Stimulated activated CD4-positive, alpha-beta T cell treated with anti-CD3 and anti-CD28 coated beads, TNF-alpha, amount 100 ng/mL, for 4 hours (primary cell): Measurements from ENCODE around the gene PDCD1.

Experiments
- DNase-seq, 3 experiments: peaks; one replicate each; pipeline ENCODE4 v3.0.0-alpha.2; 2020; ENCODE audit warnings: low read depth in 3 of 3

The PDCD1 gene

GRCh38 chr2:241895712-241896641 is 37.3 kb upstream of the PDCD1 start:
- DNase-seq, result peak in 1 of 3 experiments; percentile 17

DNA sequence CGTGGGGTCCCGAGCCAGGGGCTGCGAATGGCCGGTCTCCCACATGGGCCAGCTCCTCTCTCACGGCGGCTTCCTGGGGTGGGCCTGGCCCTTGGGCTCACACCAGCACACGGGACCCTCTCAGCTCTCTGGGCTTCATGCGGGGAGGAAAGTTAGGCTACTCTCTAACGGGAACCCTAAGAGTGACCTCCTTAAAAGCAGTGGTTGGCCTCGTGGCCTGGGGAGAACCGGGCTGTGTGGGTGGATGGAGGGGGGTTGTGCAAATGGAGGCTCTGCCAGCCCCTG is 36.7 kb upstream of the PDCD1 start:
- DNase-seq, result no peak

GRCh38 chr2:241894681-241895426 is 36.2 kb upstream of the PDCD1 start:
- DNase-seq, result no peak

DNA sequence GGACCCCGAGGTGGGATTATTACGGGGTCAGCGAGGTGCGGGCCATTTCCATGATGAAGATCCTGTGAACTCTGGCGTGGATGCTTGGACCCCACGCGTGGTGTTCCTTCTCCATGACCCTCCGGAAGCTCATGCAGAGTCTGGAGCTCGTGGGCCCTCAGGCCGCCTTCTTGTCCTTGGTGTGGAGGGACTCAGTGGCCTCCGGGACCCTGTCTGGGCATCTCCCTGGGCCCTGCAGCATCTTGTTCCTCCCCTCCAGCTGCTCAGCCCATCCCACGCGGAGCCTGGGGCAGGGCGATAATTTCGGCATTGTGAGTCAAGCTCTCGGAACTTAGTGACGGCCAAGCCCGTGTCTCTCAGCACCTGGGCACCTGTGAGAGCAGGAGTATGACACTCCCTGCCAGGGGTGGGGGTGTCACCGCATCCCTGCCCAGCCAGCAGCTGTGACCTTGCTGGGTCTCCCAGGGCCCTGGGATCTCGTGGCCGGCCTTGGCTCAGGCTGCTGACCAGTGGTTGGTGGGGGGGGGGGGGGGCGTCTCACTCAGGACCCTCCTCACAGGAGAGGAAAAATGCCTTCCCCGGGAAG is 35.5 kb upstream of the PDCD1 start:
- no peak for DNase-seq

DNA sequence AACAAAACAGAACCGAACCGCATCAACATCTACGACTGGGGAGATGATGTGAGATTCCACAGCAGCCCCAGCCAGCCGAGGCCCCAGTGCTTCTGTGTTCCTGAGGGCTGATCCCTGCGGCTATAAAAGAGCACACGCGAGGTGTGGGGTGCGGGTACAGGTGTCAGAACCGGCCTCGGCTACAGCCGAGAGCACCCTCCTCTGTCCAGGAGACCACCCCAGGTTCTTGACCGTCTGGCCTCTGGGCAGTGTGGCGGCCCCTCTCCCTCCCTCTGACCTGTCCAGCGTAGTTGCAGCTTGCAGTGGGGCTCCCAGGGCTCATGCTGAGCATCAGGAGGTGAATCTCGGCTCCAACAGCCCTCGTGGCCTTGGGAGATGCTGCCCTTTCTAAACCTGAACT is 34.6 kb upstream of the PDCD1 start:
- no peak for DNase-seq

DNA sequence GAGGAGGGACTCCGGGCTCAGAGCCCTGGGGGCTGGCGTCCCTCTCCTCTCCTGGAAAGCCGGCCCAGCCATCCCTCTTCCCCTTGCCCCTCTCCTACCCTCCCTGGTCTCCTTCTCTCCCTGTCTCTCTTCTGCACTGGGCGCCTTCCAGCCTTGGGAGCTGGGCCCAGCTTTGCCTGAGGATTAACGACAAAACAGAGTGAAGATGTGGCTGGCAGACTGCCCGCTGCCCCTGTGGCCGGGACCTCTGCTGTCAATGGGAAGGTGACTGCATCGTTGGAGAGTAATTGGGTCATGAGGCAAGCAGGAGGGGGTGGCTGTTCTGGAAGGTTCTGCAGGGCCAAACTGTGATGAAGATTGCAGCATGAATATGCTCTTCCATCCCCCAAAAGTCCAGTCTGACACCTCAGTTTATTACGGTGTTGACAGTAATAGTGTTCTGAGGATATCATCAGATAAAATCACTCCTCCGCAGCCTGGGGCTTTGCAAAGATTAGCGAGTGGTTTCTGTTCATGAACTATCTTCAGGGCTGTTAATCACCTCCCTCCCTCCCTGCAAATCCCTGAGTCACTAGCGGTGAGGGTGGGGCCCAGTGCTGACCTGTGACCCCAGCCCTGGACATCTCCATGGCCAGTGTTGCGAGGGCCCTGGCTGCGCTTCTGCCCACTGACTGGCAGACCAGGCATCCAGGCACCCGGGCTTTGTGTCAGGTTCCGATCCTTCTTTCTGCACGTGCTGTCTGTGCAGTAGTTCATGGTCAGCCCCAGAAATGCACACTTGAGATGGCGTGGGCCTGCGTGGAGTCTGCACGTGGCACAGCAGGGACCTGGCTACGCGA is 33.8 kb upstream of the PDCD1 start:
- no peak for DNase-seq

DNA sequence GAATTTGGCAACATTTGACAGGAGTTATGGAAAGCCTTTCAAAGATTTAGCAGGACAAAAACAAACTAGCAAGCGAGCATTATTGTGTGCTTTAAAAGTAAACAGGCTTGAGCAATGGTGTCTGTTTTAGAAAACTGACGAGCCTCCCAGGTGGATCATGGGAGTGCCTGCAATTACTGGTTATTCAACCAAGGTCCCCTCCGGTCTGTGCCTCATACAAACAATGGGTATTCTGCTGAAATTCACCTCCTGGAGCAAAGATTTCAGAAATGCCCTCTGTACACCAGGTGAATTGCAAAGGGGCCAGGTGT is 33.2 kb upstream of the PDCD1 start:
- no peak for DNase-seq

DNA sequence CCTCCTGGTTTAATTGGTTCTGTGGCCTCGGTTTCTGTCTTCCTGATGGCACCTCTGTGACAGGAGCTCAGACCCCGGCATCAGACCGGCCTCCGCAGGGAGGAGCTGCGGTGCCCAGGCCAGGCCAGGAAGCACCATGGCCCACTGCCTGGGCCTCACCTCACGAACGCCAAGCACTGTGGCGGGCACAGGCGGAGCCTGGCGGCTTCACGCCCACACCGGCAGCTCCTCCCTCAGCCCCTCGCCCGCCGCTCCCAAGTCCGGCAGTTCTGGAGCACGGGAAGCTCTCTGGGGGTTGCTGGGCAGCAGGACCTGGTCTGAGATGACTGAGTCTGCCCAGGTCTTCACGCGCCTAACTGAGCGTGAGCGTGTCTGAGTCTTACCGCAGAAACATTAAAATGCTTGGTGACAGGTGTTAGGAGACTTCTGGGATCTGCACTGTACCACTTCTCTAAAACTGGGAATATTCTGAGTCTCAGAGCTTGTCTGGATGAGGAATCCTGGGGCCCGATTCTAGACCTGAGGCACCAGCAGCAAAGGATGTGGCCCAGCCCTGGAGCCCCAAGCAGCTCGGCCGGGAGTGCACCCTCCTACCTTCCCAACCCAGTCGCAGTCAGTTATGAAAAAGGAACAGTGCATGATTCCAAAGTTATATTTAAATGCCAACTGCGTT is 32.8 kb upstream of the PDCD1 start:
- no peak for DNase-seq

DNA sequence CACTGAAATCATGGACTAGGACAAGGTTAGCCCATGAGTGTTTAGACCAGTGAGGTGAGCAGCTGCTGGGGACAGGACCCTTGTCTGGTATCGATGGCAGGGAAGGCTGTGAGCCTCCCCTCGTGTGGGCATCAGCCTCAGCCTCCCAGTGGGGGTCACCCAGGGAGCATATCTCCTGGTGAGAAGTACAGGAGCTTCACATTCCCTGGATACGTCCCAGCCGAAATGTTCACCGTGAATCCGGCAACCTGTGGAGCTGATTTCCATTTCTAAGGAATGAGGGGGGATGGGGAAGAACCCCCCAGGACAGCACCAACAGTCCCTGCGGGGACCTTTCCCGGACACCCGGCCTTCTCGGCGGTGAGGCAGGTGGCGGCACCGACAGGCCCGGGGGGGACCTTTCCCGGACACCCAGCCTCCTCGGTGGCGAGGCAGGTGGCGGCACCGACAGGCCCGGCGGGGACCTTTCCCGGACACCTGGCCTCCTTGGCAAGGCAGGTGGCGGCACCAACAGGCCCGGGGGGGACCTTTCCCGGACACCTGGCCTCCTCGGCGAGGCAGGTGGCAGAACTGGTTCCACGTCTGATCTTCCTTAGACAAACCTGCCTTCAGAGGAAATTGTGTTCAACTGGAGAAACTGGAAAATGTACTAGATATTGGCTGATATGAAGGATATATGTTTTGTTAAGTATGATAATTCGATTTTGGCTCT is 32.0 kb upstream of the PDCD1 start:
- no peak for DNase-seq

- DNase-seq, result no peak
Measured at GRCh38 chr2:241888641-241889040, 29.9 kb upstream of the PDCD1 start.

DNA sequence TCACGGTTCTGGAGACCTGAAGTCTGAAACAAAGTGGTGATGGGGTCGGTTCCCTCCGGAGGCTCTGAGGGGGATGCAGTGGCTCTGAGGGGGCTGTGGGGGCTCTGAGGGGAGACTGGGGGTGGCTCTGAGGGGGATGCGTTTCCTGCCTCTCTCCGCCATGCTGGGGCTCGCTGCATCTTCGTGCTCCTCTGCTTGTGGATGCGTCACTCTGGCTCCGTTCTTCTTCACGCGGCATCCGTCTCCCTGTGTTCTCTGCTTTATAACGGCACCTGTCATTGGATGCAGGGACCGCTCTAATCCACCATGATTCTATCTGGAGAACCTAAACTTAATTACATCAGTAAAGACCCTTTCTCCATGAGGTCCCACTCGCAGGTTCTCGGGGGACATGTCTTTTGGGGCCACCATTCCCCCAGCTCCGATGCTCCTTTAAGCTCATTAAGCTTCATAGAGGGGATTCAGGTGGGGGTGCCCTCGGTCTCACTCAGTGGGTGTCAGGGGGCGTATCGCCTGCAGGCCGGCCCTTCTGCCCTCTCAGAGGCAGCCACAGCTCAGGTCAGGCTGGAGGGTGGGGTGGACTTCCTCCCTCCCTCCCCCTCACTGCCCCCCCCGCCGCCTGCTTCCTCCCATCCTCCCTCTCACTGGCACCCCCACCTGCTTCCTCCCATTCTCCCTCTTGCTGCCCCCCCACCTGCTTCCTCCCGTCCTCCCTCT is 29.3 kb upstream of the PDCD1 start:
- DNase-seq, result no peak

DNA sequence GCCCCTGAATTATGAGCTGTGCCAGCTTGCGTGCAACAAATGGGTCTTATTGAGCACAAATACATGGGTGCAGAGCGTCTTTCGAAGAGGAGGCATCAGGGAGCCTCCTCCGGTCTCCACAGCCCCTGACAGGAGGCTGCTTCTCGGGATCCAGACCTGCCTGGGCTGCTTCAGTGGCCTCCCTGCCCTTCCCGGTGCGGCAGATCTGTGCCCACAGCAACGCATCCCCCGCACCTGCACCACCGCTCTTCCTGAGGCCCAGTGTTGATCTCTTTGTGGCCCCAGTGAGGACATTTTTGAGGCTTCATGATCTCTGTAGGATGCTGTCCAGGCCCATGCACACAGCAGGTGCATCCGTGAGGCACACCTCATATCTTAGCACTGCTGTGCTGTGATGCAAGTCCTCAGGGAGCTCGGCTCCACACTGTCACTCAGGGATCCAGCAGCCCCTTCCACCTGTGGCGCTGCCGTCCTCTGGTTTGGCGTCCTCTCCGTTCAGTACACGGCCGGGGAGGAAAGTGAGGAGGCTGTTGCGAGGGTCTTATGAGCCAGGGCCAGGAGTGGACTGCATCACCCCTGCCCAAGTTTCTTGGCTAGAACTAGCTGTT is 28.2 kb upstream of the PDCD1 start:
- DNase-seq, result no peak

GRCh38 chr2:241885946-241886643 is 27.4 kb upstream of the PDCD1 start:
- no peak for DNase-seq

- no peak for DNase-seq
Measured at GRCh38 chr2:241885291-241885945, 26.7 kb upstream of the PDCD1 start.

- DNase-seq, result no peak
Measured at GRCh38 chr2:241884951-241885290, 26.2 kb upstream of the PDCD1 start.

- peak; percentile 48 to 58 (median 54) for DNase-seq
Measured at GRCh38 chr2:241882091-241882625, 23.5 kb upstream of the PDCD1 start.

GRCh38 chr2:241880311-241881073 is 21.8 kb upstream of the PDCD1 start:
- no peak for DNase-seq

DNA sequence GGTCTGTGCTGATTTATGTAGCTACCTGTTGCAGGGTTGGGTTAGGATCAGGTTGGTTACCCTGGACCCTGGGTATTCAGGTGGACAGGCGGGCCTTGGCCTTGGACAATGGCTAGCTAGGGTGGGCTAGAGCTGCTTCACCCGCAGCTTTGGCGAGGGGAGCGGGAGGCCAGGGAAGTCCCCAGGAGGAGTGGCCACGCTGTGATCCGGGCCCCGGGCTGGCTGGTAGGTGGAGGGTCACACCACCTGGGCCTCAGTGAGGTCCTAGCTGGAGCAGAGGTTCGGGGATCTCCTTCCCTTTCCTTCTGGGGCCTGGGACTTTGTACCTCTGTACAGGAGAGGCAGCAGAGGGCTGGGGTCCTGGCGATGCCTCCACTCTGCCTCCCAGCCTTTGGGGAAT is 20.6 kb upstream of the PDCD1 start:
- no peak for DNase-seq
